Left ventricle myocardium superior (tissue), 1 donor: ENCODE data around the gene MCEE. TPM values are rescaled to one million over a fixed set of nuclear protein-coding genes. Genes with fewer than 3 reads are reported as not detected.
"Not testable (repeated sequence)": the region's sequence is repeated elsewhere in the genome, so short reads cannot be mapped to it uniquely, and the experiment has no call there.

Experiments used
- ATAC-seq: fragments of 200-7000 bp; cut with Tn5 transposase; one replicate; pipeline ENCODE4 v1.9.1; 2020; ENCODE audit warnings: mild to moderate bottlenecking, moderate library complexity
- DNase-seq: peaks from one replicate; pipeline ENCODE4 v3.0.0-alpha.2; 2020
- intact Hi-C: fragments of 100-400 bp; cut with micrococcal nuclease; formaldehyde crosslinking; loops from one replicate; pipeline ENCODE4 v1.11.0; 2022
- total RNA-seq: library from RNA; stranded (reverse); fragmentation: NEBNext Ultra II Directional; extraction: Animal tissue kit (Norgen Biotek cat#: 25700); gene quantifications from one replicate; pipeline ENCODE4 v1.2.1, GENCODE V29; 2021
- donor health status: DM: no; HTN: yes; CAD: no; lungs with severe emphysema.

The MCEE gene
- total RNA-seq, 1 donor from 2014 or later: 41.6 TPM

DNA sequence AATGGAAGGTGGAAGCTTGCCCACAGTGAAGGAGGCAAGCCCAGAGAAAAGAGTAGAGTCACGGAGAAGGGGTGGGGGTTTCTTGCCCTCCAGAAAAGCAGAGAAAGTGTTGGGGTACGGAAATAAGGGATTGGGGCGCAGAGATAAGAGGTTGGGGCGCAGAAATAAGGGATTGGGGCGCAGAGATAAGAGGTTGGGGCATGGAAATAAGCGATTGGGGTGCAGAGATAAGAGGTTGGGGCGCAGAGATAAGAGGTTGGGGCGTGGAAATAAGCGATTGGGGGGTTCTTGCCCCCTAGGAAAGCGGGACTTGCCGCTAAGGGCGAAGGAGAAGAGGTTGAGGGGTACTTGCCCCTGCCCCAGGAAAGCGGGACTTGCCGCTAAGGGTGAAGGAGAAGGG is 40.6 kb downstream of the MCEE start:
- DNase-seq, intact Hi-C loops, ATAC-seq: not testable (repeated sequence)

DNA sequence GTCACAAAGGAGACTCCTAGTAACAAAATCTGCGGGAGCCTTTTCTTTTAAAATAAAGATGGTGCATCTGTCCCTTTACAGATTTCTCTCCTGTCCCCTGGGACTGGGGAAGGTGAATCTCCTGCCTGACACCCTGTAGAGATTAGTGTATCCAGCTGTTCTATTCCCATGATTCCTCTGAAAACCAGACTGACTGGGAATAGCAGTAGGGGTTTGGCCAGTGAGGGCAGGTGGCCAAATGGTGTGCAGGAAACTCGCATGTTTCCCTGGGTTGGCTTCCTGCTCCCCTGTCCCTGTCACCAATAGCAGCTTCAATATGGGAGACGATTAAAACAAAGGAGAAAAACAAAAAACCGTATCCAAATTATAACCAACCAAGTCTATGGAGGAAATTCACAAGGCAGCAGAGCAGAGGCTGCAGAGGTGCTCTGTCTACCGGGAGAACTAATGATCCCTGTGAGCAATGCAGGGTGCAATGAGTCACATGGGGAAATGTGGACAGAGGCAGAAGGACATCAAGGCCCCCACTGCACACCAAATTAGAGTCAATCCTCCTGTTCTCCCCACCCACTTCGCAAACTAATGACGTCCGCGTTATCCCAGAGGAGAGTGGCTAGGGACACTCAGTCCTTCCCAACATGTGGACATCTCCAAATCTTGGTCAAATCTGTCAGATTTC is 44.6 kb downstream of the MCEE start:
- ATAC-seq, DNase-seq, intact Hi-C loops: not testable (repeated sequence)

DNA sequence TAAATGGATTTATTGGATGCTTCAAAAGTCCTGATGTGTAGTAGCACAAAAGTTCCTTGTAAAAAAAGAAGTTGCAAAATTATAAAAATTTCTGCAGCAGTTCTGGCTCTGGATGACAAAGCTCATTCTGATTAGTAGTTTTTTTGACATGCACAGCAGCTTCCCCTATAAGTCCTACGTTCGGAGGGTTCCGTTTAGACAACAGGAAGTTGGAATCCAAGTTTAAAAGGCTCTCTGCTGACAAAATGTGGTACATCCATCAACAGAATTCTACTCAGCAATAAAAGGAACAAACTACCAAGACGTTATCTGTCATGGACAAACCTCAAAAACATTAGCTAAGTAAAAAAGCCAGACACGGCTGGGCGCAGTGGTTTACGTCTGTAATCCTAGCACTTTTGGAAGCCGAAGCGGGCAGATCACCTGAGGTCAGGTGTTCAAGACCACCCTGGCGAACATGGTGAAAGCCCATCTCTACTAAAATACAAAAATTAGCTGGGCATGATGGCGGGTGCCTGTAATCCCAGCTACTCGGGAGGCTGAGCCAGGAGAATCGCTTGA is 46.2 kb downstream of the MCEE start:
- intact Hi-C loops, DNase-seq: not testable (repeated sequence)
- ATAC-seq: peak; percentile 32

DNA sequence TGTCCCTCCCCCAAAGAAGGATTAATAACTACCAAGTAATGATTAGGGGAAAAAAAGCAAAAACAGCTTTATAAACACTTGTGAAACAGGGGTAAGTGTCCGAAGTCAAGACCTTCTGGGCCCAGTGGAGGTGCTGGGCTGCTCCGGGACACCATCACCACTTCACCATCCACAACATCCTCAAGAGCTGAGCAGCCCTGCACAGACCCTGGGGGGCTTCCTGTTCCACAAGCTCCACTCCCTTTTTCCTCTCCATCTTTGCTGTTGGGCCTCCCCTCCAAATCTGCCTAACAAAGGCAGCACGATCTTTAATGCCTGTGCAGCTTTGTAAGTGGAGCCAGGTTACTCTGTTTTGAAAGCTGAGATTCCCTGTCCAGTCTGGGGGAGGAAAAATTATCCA is 46.7 kb downstream of the MCEE start:
- DNase-seq, ATAC-seq, intact Hi-C loops: not testable (repeated sequence)

DNA sequence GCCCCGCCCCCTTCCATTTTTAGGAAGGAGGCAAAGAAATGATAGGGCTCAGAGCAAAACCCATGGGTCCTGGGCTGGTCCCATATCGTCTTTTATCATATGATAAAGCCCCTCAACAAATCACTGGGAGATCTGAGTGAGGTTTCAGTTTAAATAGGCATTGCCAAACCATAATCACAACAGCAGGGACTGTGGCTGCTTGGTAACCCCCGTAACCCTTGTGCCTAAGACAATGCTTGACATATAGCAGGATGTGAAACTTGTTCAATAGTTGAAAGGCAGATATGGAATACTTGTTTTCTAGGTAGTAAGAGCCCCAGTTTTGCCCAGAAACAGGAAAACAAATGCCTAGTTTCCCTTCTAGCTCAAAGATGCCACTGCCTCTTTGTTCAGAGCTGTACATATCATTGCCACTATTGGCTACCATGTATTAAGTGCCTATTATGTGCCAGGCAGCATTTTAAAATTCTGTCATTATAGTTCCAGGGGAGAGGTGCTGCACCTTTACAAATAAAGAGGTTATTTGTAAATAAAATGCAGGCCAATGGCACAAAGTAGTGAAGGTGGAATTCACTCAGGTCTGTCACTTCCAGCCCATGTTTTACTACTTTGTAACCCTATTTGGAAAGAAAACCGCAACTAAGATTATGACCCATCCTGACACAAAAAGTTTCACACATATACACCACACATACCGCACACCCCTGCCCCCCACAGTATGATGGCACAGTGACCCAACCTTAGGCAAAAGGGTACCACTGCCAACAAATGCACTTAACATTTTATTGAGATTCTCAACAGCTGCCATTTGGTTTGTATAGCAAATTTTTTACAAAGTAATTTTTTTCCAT is 47.4 kb downstream of the MCEE start:
- intact Hi-C loops: no loop called here
- DNase-seq (no peak), ATAC-seq (no peak)

DNA sequence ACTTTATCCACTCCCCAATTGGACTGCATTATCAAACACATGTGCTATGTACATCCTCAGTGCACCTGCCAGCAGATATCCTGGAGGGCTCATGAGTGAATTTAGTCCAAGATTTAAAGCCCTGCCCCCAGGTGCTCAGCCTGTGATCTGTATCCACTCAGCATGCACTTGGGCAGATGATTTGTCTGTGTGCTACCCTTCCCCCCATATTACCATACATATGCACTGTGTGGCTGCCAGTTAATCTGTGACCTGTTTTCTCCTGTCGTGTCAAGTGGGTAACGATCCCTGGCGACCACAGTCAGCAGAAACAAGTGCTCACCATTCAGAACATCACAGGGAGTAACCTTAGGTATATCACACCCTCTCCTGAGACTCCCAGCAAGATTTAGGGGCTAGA is 51.4 kb downstream of the MCEE start:
- DNase-seq: no peak
- intact Hi-C loops: no loop called here
- ATAC-seq: no peak

DNA sequence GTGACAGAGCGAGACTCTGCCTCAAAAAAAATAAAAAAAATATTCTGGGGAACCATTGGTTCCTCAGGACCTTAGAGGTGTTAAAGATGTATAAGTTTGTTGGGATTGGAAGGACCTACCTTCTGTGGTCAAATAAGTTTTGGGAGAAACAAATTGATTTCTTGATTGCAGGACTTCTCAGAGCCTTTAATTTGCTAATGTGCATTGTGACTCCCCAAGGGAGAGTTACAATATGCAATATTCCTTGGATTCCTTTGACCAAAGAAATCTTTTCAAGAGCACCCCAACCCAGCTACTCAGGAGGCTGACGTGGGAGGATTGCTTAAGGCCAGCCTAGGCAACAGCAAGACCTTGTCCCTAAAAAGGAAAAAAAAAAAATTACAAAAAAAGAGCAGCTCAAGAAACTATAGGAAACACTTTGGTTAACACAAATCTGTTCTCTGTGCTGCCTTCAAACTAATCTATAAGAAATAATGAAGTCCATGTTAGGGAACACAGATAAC is 55.1 kb downstream of the MCEE start:
- no peak for ATAC-seq
- intact Hi-C loops: no loop called here

DNA sequence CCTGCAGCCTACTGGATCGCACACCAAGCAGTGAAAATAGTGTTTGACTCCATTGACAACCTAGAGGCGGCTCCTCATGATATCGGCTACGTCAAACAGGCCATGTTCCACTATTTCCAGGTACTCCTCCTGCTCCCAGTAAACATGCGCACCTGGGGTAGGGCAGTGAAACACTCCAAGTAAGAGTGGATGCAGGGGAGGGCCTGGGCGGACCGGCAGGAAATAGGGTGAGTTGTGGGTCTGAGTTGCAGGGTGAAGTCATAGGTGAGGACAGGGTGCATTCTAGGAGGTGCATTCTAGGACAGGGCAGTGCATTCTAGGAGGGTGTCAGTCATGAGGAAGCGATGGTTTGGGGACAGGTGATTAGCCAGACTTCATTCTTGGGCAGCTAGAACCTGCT is 56.6 kb downstream of the MCEE start:
- intact Hi-C loops: no loop called here
- DNase-seq: no peak
- ATAC-seq: no peak

More for the DNA sequence above, 55.1 kb downstream of the MCEE start:
- no peak for DNase-seq

DNA sequence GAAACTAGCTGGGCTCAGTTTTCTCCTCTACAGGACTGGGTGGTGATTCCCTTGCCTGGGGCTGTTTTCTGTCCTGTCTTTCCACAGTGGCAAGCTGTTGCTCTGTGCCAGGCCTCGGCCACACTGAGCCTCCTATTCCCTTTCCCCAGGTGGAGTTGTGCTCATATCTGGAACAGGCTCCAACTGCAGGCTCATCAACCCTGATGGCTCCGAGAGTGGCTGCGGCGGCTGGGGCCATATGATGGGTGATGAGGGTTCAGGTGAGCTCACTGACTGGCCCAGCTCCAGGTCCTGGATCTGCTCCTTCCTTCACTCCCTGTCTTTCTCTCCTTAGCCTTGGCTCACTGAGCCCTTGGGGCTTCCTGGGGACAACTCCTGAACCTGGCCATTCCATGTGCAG is 57.5 kb downstream of the MCEE start:
- intact Hi-C loops: no loop called here
- ATAC-seq (no peak), DNase-seq (no peak)

DNA sequence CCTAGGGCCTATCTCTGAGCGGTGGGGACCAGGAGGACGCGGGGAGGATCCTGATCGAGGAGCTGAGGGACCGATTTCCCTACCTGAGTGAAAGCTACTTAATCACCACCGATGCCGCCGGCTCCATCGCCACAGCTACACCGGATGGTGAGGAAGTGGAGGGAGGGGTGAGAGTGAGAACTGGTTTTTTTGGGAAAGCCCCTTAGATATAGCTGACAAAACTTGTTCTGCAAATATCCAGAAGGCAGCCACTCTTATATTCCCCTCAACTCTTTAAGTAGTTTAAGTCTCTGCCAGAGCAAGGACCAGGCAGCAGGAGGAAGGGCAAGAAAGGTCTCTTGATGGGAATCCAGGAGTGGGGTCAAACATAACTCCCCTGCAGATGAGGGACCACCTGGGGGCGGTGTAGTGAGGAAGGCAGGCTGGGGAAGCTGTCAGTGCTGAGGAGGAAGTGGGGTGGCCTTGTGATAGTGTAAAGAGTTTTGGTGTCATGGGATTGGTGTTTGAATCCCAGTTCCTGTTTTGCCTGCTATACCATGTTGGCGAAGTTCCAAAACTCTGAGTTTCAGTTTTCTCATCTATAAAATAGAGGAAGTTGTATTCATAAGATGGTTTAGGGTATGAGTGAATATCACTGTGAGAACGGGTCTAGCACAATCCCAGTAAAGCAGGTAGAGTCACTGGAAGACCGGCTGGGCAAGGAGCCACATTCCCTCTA is 58.2 kb downstream of the MCEE start:
- intact Hi-C loops: no loop called here
- no peak for DNase-seq

DNA sequence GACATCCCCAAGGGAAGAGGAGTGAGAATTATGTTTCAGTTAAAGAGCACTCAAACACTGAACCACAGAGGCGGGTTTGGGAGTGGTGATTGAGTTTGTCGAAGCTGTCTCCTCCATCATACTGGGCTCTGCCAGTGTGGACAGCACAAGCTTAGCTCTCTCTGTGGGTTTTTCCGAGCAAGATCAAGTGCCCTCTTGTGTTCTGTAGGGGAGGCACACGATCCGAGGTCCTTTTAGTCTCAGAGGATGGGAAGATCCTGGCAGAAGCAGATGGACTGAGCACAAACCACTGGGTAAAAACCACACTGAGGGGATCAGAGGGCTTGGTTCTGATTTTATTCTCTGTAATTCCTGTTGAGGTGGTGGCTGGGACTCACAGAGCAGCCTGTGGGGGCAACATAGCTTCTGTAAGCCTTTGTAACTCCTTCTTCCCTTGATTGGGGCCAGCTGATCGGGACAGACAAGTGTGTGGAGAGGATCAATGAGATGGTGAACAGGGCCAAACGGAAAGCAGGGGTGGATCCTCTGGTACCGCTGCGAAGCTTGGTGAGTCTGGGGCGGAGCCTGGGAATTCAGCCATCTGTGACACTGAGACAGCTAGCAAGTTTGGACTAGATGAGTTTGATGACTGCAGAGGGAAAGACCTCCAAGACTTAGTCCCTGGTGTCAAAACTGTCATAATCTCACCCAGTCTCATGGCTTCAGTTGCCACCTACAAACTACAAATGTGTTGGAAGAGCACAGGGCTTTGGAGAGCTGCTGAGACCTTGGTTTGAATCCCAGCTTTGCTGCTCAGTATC is 59.5 kb downstream of the MCEE start:
- ATAC-seq (no peak), DNase-seq (no peak)
- intact Hi-C loops: no loop called here

More for the DNA sequence above, 58.2 kb downstream of the MCEE start:
- no peak for ATAC-seq

DNA sequence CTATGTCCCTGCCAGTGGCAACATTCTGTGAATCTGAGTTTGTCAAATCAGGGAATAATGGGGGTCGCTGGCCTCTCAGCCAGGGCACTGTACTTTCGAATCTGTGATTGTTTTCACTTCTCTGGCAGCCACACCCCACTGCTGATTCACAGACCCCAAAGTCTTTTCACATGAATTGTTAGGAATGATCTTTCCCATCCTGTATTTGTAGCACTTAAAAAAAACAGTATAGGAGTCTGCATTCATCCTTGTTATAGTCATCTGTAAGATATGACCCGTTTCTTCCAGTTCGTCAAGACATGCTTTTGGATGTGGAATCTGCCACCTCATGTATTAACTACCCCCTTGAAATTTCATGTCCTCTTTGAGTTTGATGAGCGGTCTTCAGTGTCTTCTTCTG is 60.7 kb downstream of the MCEE start:
- ATAC-seq (no peak), DNase-seq (no peak)
- intact Hi-C loops: no loop called here

DNA sequence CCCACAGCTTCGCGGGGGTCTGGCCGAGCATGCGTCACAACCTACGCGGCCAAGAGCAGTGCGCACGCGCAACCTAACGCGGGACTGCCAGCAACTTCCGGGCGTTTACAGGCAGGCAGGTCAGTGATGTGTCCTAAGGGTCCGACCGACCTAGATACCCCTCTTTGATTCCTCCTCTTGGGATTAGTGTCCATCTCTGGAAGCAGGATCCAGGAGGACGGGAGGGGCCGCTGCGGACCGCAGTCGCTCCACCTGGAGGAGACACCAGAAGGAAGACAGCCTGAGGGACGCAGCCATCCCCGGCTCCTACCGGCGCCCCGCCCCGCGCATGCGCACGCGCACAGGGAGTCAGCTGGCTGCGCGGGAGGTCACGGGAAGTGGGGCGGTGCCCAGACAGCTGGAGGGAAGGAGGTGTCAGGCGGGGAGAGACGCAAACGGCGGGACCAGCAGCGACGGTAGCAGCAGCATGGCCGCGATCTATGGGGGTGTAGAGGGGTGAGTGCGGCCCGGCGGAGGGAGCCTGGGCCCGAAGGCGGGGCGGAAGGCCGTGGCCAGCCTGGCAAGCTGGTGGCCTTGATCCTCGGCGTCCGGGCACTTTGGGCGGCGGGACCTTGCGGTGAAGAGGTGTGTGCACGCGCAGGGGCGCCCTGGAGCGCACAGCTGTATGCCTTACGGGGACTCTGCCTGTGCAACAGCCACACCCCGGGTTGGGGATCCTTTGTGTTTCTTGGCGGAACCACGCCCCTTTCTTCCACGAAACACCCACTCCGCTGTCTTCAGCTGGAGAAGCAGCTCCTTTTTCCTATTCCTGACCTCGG is 61.6 kb downstream of the MCEE start, which contains the start of gene NAGK:
Gene NAGK (plus strand): TSS at position 431 of the 818 bp plus-strand sequence. CDS start 36 bp downstream, at position 467.
- intact Hi-C loops: no loop called here
- peak; percentile 98 for DNase-seq

DNA sequence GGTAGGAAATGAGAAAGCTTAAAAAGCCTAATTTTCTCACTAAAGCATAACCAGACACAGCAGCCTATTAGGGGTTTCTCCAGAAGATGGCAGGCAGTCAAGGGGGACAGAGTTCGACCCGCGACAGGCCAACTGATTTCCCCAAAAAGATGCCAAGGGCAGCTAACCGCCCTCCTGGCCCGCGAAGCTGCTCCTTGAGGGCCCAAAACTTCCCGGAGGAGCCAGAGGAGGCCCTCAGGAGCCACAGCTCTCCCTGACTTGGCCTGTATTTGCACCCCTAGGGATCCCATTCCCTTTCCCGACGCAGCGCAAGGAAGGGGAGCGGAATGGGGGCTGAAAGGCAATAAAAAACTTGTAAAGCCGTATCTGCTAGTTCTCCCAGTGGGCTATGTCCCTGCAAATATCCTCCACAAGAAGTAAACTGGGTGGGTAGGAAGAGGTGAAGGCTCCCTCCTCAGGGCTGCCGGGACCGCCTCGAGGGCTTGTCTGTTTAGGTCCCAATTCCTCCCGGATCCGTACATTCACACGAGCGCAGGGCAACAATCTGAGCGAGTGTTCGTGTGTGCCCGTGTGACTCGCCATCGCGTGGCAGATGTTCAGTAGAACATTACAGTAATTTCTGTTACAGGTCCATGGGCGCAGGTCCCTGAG is 62.3 kb downstream of the MCEE start:
- DNase-seq (no peak), ATAC-seq (peak; percentile 40)
- intact Hi-C loops: no loop called here

More for the DNA sequence above, 61.6 kb downstream of the MCEE start, which contains the start of gene NAGK:
- peak; percentile 96 for ATAC-seq

DNA sequence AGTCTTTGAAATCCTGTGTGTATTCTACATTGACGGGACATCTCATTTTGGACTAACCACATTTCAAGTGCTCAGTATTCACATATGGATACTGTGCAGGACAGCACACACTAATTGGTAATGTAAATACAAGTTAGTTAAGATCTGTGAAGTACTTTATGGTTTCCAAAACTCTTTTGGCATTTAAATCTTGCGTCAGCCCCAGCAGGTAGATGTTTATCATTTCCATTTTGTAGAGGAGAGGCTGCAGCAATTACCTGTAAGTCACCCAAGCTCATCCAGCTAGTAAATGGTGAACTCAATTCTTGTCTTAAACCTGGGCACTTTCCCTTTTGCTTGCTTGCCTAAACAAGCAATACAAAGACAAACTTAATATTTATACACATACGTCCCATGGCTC is 63.2 kb downstream of the MCEE start:
- no peak for DNase-seq
- intact Hi-C loops: no loop called here
- no peak for ATAC-seq

DNA sequence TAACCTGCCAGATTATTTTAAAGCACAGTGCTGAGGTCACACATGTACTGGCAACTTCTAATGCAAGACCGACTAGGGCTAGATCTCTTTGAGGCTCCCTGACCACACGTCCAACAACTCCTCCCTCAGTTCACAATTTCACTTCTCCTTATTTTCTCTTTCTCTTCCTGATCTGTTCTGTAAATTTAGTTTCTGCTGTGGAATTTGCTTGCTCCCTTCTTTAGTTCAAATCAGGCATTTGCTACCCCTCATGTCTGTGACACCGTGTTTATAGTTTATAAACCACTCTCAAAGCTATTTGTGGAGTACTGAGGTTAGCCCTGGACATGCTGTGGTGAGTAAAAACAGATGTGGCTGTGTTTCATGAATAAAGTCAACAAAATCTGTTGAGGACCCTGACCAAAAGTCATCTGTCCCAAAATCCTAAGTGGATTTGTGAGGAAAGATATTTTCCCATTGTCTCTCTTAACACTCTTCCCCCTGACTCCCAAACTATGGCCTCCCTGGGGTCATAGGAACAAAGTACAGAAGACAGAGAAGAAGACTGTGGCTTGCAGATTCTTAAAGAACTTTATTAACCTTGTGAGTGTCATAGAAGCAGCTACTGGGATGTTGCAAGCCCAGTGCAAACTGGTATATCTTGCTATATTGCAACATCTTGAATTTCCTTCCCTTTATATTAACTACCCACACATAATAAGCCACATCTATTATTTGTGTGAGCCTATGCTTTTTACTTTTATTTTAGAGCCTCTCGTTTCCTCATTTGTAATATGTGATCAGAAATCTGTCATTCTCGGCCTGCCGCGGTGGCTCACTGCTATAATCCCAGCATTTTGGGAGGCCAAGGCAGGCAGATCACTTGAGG is 65.0 kb downstream of the MCEE start:
- ATAC-seq: no peak
- intact Hi-C loops: no loop called here
- no peak for DNase-seq
